Measurements from ENCODE around the gene TSPAN14.

- TF ChIP-seq, protein P1, sequence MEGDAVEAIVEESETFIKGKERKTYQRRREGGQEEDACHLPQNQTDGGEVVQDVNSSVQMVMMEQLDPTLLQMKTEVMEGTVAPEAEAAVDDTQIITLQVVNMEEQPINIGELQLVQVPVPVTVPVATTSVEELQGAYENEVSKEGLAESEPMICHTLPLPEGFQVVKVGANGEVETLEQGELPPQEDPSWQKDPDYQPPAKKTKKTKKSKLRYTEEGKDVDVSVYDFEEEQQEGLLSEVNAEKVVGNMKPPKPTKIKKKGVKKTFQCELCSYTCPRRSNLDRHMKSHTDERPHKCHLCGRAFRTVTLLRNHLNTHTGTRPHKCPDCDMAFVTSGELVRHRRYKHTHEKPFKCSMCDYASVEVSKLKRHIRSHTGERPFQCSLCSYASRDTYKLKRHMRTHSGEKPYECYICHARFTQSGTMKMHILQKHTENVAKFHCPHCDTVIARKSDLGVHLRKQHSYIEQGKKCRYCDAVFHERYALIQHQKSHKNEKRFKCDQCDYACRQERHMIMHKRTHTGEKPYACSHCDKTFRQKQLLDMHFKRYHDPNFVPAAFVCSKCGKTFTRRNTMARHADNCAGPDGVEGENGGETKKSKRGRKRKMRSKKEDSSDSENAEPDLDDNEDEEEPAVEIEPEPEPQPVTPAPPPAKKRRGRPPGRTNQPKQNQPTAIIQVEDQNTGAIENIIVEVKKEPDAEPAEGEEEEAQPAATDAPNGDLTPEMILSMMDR (IDR thresholded peaks at IDR 0.05 in 2 of 3, conservative IDR thresholded peaks at IDR 0.05 in 1 of 3; ENCODE audit: control insufficient read depth in 2 of 3, extremely low read depth in 1 of 3, insufficient read depth in 1 of 3, low read depth in 3 of 3, low read length in 3 of 3), result no peak
- no peak for TF ChIP-seq FOS (IDR thresholded peaks at IDR 0.05; ENCODE audit: borderline replicate concordance, extremely low read depth, insufficient read length)
- no peak for TF ChIP-seq EGR1 (IDR thresholded peaks at IDR 0.05; ENCODE audit: borderline replicate concordance in 1 of 2, low read depth in 2 of 2, low read length in 2 of 2)
Observed at GRCh38 chr10:80530816-80531215, 76.7 kb downstream of the TSPAN14 start.
